BLaER1 (cell line): Measurements from ENCODE around the gene MYORG.

Experiments
- H3K27ac ChIP-seq: shearing (Covaris generic); formaldehyde crosslinking; 2 replicates; pipeline ENCODE4 v1.8.1; 2022
- H3K27me3 ChIP-seq: shearing (Covaris generic); formaldehyde crosslinking; 2 replicates; pipeline ENCODE4 v1.8.1; 2022
- H3K36me3 ChIP-seq: shearing (Covaris generic); formaldehyde crosslinking; 2 replicates; pipeline ENCODE4 v1.8.1; 2022
- H3K4me1 ChIP-seq: shearing (Covaris generic); formaldehyde crosslinking; 2 replicates; pipeline ENCODE4 v1.8.1; 2022
- H3K4me2 ChIP-seq: shearing (Covaris generic); formaldehyde crosslinking; 2 replicates; pipeline ENCODE4 v1.8.1; 2022
- H3K4me3 ChIP-seq: shearing (Covaris generic); formaldehyde crosslinking; 2 replicates; pipeline ENCODE4 v1.8.1; 2022
- H3K9ac ChIP-seq: shearing (Covaris generic); formaldehyde crosslinking; 2 replicates; pipeline ENCODE4 v1.8.1; 2022
- H3K9me3 ChIP-seq: shearing (Covaris generic); formaldehyde crosslinking; 2 replicates; pipeline ENCODE4 v1.8.1; 2022
- H4K20me1 ChIP-seq: shearing (Covaris generic); formaldehyde crosslinking; 2 replicates; pipeline ENCODE4 v1.8.1; 2022
- Cebpa-rat ChIP-seq: shearing (Covaris generic); IDR thresholded peaks from 2 replicates; pipeline ENCODE4 v1.8.1; 2022

The MYORG gene

GRCh38 chr9:34385561-34386230 is 9.0 kb upstream of the MYORG start:
- no peaks in the 10 kb centered on the region for H3K27me3 ChIP-seq
- H4K20me1 ChIP-seq, result no peaks in the 10 kb centered on the region
- no peaks in the 10 kb centered on the region for H3K9me3 ChIP-seq
- H3K36me3 ChIP-seq, result no peaks in the 10 kb centered on the region
- no peak overlapping the region for H3K9ac ChIP-seq
- H3K4me2 ChIP-seq, result no peak overlapping the region
- peaks cover 8% of the 10 kb centered on the region for H3K4me1 ChIP-seq
- no peak overlapping the region for H3K27ac ChIP-seq
- no peak overlapping the region for H3K4me3 ChIP-seq
- TF ChIP-seq Cebpa-rat, result no peak

GRCh38 chr9:34384368-34385165 is 7.9 kb upstream of the MYORG start:
- Histone ChIP-seq H3K4me3 (no peak overlapping the region), H4K20me1 (no peaks in the 10 kb centered on the region), H3K4me2 (no peak overlapping the region), H3K27me3 (no peaks in the 10 kb centered on the region), H3K36me3 (no peaks in the 10 kb centered on the region), H3K4me1 (peaks cover 18% of the 10 kb centered on the region), H3K9ac (no peak overlapping the region), H3K27ac (no peak overlapping the region), H3K9me3 (no peaks in the 10 kb centered on the region)
- TF ChIP-seq Cebpa-rat, result no peak

GRCh38 chr9:34383904-34384303 is 7.2 kb upstream of the MYORG start:
- Histone ChIP-seq H4K20me1 (no peaks in the 10 kb centered on the region), H3K4me2 (no peak overlapping the region), H3K9me3 (no peaks in the 10 kb centered on the region), H3K27me3 (no peaks in the 10 kb centered on the region), H3K4me1 (peaks cover 23% of the 10 kb centered on the region), H3K36me3 (no peaks in the 10 kb centered on the region), H3K27ac (no peak overlapping the region), H3K4me3 (no peak overlapping the region), H3K9ac (no peak overlapping the region)
- no peak for TF ChIP-seq Cebpa-rat

GRCh38 chr9:34382879-34383278 is 6.2 kb upstream of the MYORG start:
- Histone ChIP-seq H4K20me1 (no peaks in the 10 kb centered on the region), H3K4me1 (peaks cover 29% of the 10 kb centered on the region), H3K4me3 (no peak overlapping the region), H3K27ac (no peak overlapping the region), H3K9me3 (no peaks in the 10 kb centered on the region), H3K36me3 (no peaks in the 10 kb centered on the region), H3K9ac (no peak overlapping the region), H3K4me2 (no peak overlapping the region), H3K27me3 (no peaks in the 10 kb centered on the region)
- TF ChIP-seq Cebpa-rat, result no peak

- H3K36me3 ChIP-seq, result no peaks in the 10 kb centered on the region
- no peak for TF ChIP-seq Cebpa-rat
- no peak overlapping the region for H3K4me2 ChIP-seq
- H3K27ac ChIP-seq, result no peak overlapping the region
- H3K9me3 ChIP-seq, result no peaks in the 10 kb centered on the region
- no peaks in the 10 kb centered on the region for H3K27me3 ChIP-seq
- H3K4me1 ChIP-seq, result peaks cover 37% of the 10 kb centered on the region
- H3K9ac ChIP-seq, result no peak overlapping the region
- no peak overlapping the region for H3K4me3 ChIP-seq
- H4K20me1 ChIP-seq, result no peaks in the 10 kb centered on the region
Measured at GRCh38 chr9:34382054-34382453, 5.4 kb upstream of the MYORG start.

- H3K27me3 ChIP-seq, result no peaks in the 10 kb centered on the region
- H3K36me3 ChIP-seq, result no peaks in the 10 kb centered on the region
- no peaks in the 10 kb centered on the region for H3K9me3 ChIP-seq
- H3K4me3 ChIP-seq, result peak overlapping the region; percentile 67
- H3K4me2 ChIP-seq, result peak overlapping the region; percentile 97
- no peak overlapping the region for H3K27ac ChIP-seq
- peaks cover 40% of the 10 kb centered on the region for H3K4me1 ChIP-seq
- no peak for TF ChIP-seq Cebpa-rat
- no peak overlapping the region; the same call in 1 of the 2 replicates for H3K9ac ChIP-seq
- no peaks in the 10 kb centered on the region for H4K20me1 ChIP-seq
Measured at GRCh38 chr9:34381323-34381722, 4.6 kb upstream of the MYORG start.

GRCh38 chr9:34380511-34381315 is 4.0 kb upstream of the MYORG start:
- peak overlapping the region; percentile 67 for H3K4me3 ChIP-seq
- no peak for TF ChIP-seq Cebpa-rat
- H3K36me3 ChIP-seq, result no peaks in the 10 kb centered on the region
- H3K27me3 ChIP-seq, result no peaks in the 10 kb centered on the region
- peak overlapping the region; percentile 65 for H3K9ac ChIP-seq
- no peaks in the 10 kb centered on the region for H3K9me3 ChIP-seq
- peak overlapping the region; percentile 97 for H3K4me2 ChIP-seq
- peaks cover 46% of the 10 kb centered on the region for H3K4me1 ChIP-seq
- H3K27ac ChIP-seq, result peak overlapping the region; percentile 65
- H4K20me1 ChIP-seq, result no peaks in the 10 kb centered on the region

- TF ChIP-seq Cebpa-rat, result no peak; the same call in 1 of the 2 replicates
- Histone ChIP-seq H3K9ac (peak overlapping the region; percentile 65), H3K4me2 (peak overlapping the region; percentile 97), H3K36me3 (no peaks in the 10 kb centered on the region), H3K27me3 (no peaks in the 10 kb centered on the region), H3K9me3 (no peaks in the 10 kb centered on the region), H3K4me3 (peak overlapping the region; percentile 67), H3K4me1 (peaks cover 52% of the 10 kb centered on the region), H3K27ac (peak overlapping the region; percentile 65), H4K20me1 (no peaks in the 10 kb centered on the region)
Measured at GRCh38 chr9:34380034-34380510, 3.4 kb upstream of the MYORG start.

- peak overlapping the region; percentile 67 for H3K4me3 ChIP-seq
- no peaks in the 10 kb centered on the region for H3K27me3 ChIP-seq
- H3K9ac ChIP-seq, result peak overlapping the region; percentile 65
- peak overlapping the region; percentile 65 for H3K27ac ChIP-seq
- peaks cover 58% of the 10 kb centered on the region for H3K4me1 ChIP-seq
- no peaks in the 10 kb centered on the region for H4K20me1 ChIP-seq
- no peak for TF ChIP-seq Cebpa-rat
- peak overlapping the region; percentile 97 for H3K4me2 ChIP-seq
- H3K36me3 ChIP-seq, result no peaks in the 10 kb centered on the region
- H3K9me3 ChIP-seq, result no peaks in the 10 kb centered on the region
Measured at GRCh38 chr9:34379334-34380033, 2.8 kb upstream of the MYORG start.
